IPS DF 4.7 (cell line): Measurements from ENCODE around the gene LY86.

ENCODE experiments used
- DNase-seq: peaks from one replicate; pipeline ENCODE4 v3.0.0-alpha.2; 2013; ENCODE audit warnings: low spot score; ENCODE audit errors: extremely low read depth

Gene LY86

DNA sequence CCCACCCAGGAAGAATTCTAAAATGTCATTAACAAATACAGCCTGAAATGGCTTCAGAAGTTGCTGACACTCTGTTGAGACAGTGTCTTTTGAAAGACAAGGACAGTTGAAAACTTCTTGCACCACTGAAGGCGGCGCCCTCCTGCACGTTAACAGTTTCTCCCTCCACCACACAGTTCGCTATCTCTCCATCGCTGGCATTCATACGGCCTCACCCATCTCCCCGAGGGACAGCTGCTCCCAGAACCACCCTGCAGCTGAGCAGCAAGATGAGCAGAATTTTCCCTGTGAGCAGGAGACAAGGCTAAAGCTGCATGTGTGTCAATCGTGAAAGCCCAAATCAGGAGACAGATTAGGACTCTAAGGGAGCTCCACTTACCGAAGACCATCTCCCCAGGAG, 113.3 kb downstream of the LY86 start:
- no peak for DNase-seq

DNA sequence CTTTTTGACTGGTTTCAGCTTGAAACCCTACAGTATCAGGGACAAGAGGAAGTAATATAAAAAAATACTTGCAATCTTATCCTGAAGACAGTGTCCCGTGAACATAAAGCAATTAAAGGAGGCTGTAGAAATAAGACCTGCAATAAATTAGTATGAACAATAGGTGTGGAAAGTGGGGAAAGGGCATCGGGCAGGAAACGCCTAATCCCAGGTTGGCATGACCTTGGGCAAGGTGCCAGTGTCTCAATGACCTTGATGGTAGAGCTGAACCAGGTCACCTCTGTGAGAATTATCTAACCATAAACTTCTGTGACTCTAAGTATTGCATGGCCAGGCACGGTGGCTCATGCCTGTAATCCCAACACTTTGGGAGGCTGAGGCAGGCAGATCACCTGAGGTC, 115.2 kb downstream of the LY86 start:
- no peak for DNase-seq
